Fibroblast of the aortic adventitia (primary cell): ENCODE results near the gene ANO2. TPM values are rescaled to one million over a fixed set of nuclear protein-coding genes. Genes with fewer than 3 reads are reported as not detected.

Experiments used
- DNase-seq: peaks from one replicate; pipeline ENCODE4 v3.0.0-alpha.2; 2010; ENCODE audit warnings: low read depth
- H3K4me3 ChIP-seq: 2 replicates; pipeline ENCODE4 v1.5.1; 2011; ENCODE audit warnings: low read depth, mild to moderate bottlenecking, control low read depth, low read length, moderate library complexity
- total RNA-seq: library from RNA; depleted of rRNA; stranded (reverse); fragments of >200 nt; gene quantifications from 2 replicates; pipeline ENCODE4 v1.2.3, GENCODE V29; 2012; ENCODE audit warnings: low replicate concordance
- TF ChIP-seq, protein P1 (sequence below): IDR thresholded peaks from 2 replicates; pipeline ENCODE4 v1.5.1; 2011; ENCODE audit warnings: mild to moderate bottlenecking, low read length, control low read depth, inconsistent platforms; ENCODE audit not compliant: insufficient read depth

ANO2 gene
- total RNA-seq, 1 donor, result not detected

DNA sequence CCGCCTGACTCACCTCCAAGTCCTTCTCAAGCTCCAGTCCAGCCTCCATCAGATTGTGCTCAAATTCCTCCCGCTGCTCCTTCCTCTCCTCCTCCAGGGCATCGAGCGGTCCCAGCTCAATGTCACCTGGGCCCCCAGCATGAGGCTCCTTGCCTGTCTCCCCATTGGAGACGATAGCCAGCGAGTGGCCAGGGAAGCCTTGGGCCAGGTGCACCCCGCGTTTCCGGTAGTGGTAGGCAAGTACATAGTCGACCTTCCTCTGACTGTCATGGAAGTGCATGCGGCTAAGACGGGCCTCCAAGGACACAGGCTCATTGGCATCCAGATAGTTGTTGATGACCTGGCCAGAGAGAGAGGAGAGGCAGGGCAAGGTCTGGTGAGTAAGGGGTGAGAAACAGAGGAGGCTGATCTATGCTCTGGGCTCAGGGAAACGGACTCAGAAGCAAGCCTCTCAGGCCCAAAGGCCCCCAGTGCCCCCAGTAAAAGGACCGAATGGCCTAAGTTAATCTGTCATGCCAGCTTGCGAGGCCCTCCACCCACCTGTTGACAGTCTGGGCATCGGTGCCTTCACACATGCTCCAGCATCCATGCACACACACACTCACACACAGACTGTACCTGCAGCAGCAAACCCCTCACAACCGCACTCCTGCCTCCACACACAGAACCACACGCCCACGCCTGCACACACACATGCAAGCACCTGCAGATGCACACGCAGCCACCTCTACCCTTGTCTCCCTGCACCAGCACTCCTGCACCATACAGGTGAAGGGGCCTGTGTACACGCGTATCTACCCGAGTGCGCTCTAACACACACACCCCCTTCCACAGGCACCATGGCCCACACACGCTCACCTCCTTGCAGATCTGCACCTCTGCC, 23.8 kb downstream of the ANO2 start:
- TF ChIP-seq, protein P1, sequence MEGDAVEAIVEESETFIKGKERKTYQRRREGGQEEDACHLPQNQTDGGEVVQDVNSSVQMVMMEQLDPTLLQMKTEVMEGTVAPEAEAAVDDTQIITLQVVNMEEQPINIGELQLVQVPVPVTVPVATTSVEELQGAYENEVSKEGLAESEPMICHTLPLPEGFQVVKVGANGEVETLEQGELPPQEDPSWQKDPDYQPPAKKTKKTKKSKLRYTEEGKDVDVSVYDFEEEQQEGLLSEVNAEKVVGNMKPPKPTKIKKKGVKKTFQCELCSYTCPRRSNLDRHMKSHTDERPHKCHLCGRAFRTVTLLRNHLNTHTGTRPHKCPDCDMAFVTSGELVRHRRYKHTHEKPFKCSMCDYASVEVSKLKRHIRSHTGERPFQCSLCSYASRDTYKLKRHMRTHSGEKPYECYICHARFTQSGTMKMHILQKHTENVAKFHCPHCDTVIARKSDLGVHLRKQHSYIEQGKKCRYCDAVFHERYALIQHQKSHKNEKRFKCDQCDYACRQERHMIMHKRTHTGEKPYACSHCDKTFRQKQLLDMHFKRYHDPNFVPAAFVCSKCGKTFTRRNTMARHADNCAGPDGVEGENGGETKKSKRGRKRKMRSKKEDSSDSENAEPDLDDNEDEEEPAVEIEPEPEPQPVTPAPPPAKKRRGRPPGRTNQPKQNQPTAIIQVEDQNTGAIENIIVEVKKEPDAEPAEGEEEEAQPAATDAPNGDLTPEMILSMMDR, result no peak
- no peak for DNase-seq
- H3K4me3 ChIP-seq, result no peak overlapping the region

DNA sequence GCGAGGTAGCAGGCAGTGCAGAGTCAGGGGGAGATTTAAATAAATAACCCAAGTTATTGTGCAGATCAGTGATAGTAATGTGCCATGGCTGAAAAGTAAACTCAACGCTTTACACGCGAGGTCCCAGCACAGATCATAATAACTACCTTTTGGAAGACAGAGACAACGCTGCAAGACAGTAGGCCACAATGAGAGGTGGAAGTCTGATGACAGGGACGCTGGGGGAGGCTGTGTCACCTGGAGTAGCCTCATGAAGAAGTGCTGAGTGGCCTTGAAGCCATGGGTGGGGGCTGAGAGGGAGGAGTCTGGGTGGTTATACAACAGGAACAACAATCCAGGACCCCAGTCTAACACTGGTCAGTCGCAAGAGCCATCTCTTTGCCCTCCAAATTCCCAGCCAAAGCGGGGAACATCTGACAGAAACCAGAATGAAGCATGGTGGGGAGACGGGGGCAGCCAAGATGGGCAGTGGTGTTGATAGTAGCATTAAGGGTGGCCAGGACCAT, 28.2 kb downstream of the ANO2 start:
- DNase-seq, result no peak
- no peak overlapping the region for H3K4me3 ChIP-seq
- TF ChIP-seq, protein P1, result no peak

DNA sequence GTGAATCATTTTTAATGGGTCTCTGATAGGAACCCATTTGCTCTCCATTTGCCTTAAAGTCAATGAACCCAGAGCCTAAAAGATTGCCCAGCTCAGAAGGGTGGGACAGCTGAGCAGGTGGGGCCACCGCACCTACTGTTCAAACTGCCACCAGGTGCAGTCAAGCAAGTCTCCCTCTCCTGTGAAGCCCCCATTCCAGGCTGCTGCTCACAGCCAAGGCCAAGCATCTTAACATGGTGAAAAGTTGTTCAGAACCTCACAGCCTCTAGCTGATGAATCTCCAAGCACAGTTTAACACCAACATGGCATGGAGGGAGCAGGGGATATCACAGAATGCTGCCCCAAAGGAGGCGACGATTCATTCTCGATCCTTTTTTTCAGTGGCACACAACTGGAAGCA, 29.5 kb downstream of the ANO2 start:
- no peak for DNase-seq
- H3K4me3 ChIP-seq, result no peak overlapping the region
- TF ChIP-seq, protein P1, result no peak

DNA sequence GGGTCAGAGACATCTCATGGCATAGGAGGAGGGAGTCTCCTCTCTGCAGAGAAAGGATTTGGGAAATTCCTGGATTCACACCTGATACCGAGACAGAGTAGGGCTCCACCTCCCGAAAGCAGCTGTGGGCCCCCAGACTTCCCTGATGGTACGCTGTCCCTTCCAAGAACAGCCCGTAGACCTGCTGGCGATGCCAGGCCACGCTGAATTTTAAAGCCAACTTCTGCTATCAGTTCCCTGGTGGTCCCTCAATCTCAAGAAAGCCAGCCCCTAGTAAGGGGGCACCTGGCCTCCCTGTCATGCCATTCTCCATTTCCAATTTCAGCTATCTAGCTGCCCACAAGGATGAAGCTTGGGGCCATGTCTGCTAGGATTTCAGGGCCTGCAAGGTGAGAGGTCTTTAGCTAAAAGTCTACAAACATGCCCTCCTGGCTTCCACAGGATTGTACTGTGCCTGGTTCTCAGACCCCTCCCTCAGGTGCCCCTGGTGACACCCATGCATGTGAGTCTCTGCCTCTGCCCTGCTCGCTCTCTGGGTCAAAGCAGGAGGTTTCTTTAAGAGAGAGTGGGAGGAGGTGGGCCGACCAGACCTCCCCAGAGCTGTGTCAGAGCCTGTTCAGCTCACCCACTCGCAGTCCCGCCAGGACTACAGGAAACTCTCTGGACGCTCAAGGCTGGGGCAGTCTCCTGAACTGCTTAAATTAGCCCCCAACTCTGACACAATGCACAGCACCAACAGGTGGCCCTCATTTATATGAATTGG, 30.5 kb downstream of the ANO2 start:
- DNase-seq, result no peak
- no peak overlapping the region for H3K4me3 ChIP-seq
- TF ChIP-seq, protein P1, result no peak

DNA sequence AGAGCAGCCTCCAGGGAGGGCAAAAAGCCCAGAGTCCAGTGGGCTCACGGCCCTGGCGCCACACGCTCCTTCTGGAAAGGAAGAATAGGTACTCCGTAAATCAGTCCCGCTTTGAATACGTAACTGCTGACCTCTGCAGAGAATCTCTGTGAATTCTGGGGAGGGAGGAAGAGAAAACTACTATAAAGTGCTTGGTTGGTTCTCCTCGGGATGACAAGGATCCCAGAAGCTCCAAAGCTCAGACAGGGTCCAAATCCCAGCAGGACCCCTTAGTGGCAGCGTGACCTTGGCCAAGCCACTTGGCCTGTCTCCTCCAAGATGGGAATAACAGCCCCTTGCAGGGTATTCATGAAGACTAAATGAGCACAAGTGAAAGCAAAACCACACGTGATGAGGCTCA, 31.7 kb downstream of the ANO2 start:
- TF ChIP-seq, protein P1, result no peak
- H3K4me3 ChIP-seq, result no peak overlapping the region
- no peak for DNase-seq

DNA sequence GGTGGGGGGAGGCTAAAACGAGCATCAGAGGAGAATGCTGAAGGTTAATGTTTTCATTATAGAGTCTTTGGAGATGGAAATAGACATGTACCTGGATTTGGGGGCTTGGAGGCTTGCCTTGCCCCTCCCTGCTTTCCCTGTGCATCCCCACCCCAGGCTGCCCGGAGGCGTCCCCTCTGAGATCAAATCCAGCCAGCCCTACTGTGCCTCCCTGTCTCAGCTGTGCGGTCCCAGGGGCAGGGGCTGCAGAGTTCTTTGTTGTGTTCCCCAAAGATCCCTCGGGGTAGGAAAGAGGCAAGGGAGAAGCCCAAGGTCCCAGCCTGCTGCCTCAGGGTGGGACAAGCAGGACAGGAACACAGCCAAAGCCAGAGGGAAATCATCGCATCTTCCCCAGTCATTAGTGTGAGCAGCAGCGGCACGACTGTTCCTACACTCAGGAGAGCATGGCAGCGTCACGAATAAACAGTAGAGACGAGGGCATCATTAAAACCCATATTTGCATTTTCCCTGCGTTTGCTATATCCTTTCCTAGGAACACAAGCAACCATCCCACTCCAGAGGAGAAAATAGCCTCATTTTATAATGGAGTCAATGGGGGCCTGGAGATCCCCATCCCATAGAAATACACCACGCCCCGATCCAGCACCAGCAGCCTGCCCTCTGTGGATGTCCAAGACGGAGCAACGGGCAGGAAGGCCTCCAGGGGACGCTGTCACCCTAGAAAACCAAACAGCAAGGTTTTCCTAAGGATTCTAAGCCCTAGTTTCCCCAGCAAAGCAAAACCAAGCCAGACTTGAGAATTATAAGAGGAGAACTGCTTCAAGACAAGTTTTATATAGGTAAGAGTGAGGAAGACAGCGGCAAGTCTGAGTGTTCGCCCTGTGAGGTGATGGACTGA, 32.4 kb downstream of the ANO2 start:
- no peak overlapping the region for H3K4me3 ChIP-seq
- TF ChIP-seq, protein P1, result no peak
- no peak for DNase-seq
